H9 (cell line): ENCODE results near the gene TTC27. TPM values are rescaled to one million over a fixed set of nuclear protein-coding genes. Genes with fewer than 3 reads are reported as not detected.

Source experiments
- microRNA-seq: library from miRNA; unstranded; fragments of <30 nt; microRNA quantifications from one replicate; pipeline ENCODE4, GENCODE V29; 2020; ENCODE audit warnings: borderline microRNAs expressed
- total RNA-seq: library from RNA; stranded (reverse); gene quantifications from 2 replicates; pipeline ENCODE4 v1.2.1, GENCODE V29; 2021

The TTC27 gene
- total RNA-seq, 1 experiment from 2014 or later, result 26.0 TPM

Small RNAs within 50 kb of the gene (microRNA-seq; reads per million reads assigned to microRNA genes)
- not detected for gene MIR4765
